Dendritic cell treated with granulocyte-macrophage colony-stimulating factor and Interleukin-4, amounts not matched to agents 40 ng/mL and 50 ng/mL, for 4 days (primary cell): ENCODE measurements around the gene EEIG1.
A peak's percentile ranks its signal among the peaks of the same experiment; 100 is the strongest.

Source experiments
- H3K27ac Mint-ChIP-seq: one replicate; pipeline ENCODE4 v1.8.0; 2022; ENCODE audit warnings: mild to moderate bottlenecking, mixed read lengths
- H3K27me3 Mint-ChIP-seq: one replicate; pipeline ENCODE4 v1.8.0; 2022; ENCODE audit warnings: mild to moderate bottlenecking, mixed read lengths
- H3K36me3 Mint-ChIP-seq: one replicate; pipeline ENCODE4 v1.8.0; 2022; ENCODE audit warnings: low read depth, mixed read lengths
- H3K4me1 Mint-ChIP-seq: one replicate; pipeline ENCODE4 v1.8.0; 2022; ENCODE audit warnings: low read depth, mixed read lengths
- H3K4me3 Mint-ChIP-seq: one replicate; pipeline ENCODE4 v1.8.0; 2022; ENCODE audit warnings: mild to moderate bottlenecking, moderate library complexity, mixed read lengths
- H3K9me3 Mint-ChIP-seq: one replicate; pipeline ENCODE4 v1.8.0; 2022; ENCODE audit warnings: mixed read lengths
- intact Hi-C: fragments of 100-400 bp; cut with micrococcal nuclease; formaldehyde crosslinking; loops from one replicate; pipeline ENCODE4 v1.15.0; 2022

EEIG1 gene

GRCh38 chr9:128008171-128008570 lies 27.4 kb upstream of the EEIG1 start:
- Mint-ChIP-seq H3K36me3 (peaks cover 7% of the 10 kb centered on the region), H3K27me3 (peaks cover 10% of the 10 kb centered on the region), H3K27ac (peak overlapping the region; percentile 84), H3K4me3 (no peak overlapping the region), H3K4me1 (peaks cover 57% of the 10 kb centered on the region), H3K9me3 (peaks cover 6% of the 10 kb centered on the region)
- intact Hi-C loops = no loop called here

- peaks cover 61% of the 10 kb centered on the region for H3K4me1 Mint-ChIP-seq
- intact Hi-C loops = loop anchor here (2.0 kb wide), 1 partner anchor 15 kb away; no protein-coding TSS in a partner anchor
- peaks cover 10% of the 10 kb centered on the region for H3K27me3 Mint-ChIP-seq
- H3K36me3 Mint-ChIP-seq = peaks cover 7% of the 10 kb centered on the region
- H3K4me3 Mint-ChIP-seq = peak overlapping the region; percentile 4
- peaks cover 6% of the 10 kb centered on the region for H3K9me3 Mint-ChIP-seq
- H3K27ac Mint-ChIP-seq = peak overlapping the region; percentile 84
Observed at GRCh38 chr9:128007566-128008138, 26.9 kb upstream of the EEIG1 start.

GRCh38 chr9:128006332-128006996 lies 25.7 kb upstream of the EEIG1 start:
- H3K4me3 Mint-ChIP-seq = no peak overlapping the region
- H3K4me1 Mint-ChIP-seq = peaks cover 64% of the 10 kb centered on the region
- peaks cover 7% of the 10 kb centered on the region for H3K36me3 Mint-ChIP-seq
- peaks cover 10% of the 10 kb centered on the region for H3K27me3 Mint-ChIP-seq
- H3K27ac Mint-ChIP-seq = no peak overlapping the region
- intact Hi-C loops = loop anchor here (2.0 kb wide), 1 partner anchor 16 kb away; no protein-coding TSS in a partner anchor
- H3K9me3 Mint-ChIP-seq = peaks cover 6% of the 10 kb centered on the region

- Mint-ChIP-seq H3K27ac (no peak overlapping the region), H3K36me3 (peaks cover 7% of the 10 kb centered on the region), H3K4me3 (no peak overlapping the region), H3K9me3 (peaks cover 6% of the 10 kb centered on the region), H3K27me3 (peaks cover 10% of the 10 kb centered on the region), H3K4me1 (peaks cover 62% of the 10 kb centered on the region)
- intact Hi-C loops = loop anchor here (2.0 kb wide), 1 partner anchor 17 kb away; no protein-coding TSS in a partner anchor
Observed at GRCh38 chr9:128005923-128006322, 25.1 kb upstream of the EEIG1 start.

- Mint-ChIP-seq H3K4me1 (peaks cover 51% of the 10 kb centered on the region), H3K36me3 (peaks cover 7% of the 10 kb centered on the region), H3K9me3 (peaks cover 6% of the 10 kb centered on the region), H3K27ac (no peak overlapping the region), H3K27me3 (peaks cover 8% of the 10 kb centered on the region), H3K4me3 (no peak overlapping the region)
- intact Hi-C loops = no loop called here
Observed at GRCh38 chr9:128003966-128004604, 23.3 kb upstream of the EEIG1 start.

- Mint-ChIP-seq H3K27me3 (peaks cover 8% of the 10 kb centered on the region), H3K4me1 (peaks cover 40% of the 10 kb centered on the region)
- intact Hi-C loops = no loop called here
Observed at GRCh38 chr9:128002959-128003358, 22.2 kb upstream of the EEIG1 start.

GRCh38 chr9:128001779-128002298 lies 21.1 kb upstream of the EEIG1 start:
- Mint-ChIP-seq H3K27ac (peak overlapping the region; percentile 75), H3K36me3 (no peaks in the 10 kb centered on the region), H3K4me3 (no peak overlapping the region), H3K27me3 (peaks cover 8% of the 10 kb centered on the region), H3K9me3 (no peaks in the 10 kb centered on the region), H3K4me1 (peaks cover 30% of the 10 kb centered on the region)
- intact Hi-C loops = no loop called here

More at GRCh38 chr9:128002959-128003358, 22.2 kb upstream of the EEIG1 start:
- H3K36me3 Mint-ChIP-seq = peaks cover 4% of the 10 kb centered on the region
- no peak overlapping the region for H3K4me3 Mint-ChIP-seq
- peaks cover 3% of the 10 kb centered on the region for H3K9me3 Mint-ChIP-seq
- H3K27ac Mint-ChIP-seq = no peak overlapping the region

- H3K36me3 Mint-ChIP-seq = no peaks in the 10 kb centered on the region
Observed at GRCh38 chr9:128001151-128001778, 20.5 kb upstream of the EEIG1 start.

GRCh38 chr9:127999461-127999860 lies 18.7 kb upstream of the EEIG1 start:
- H3K4me3 Mint-ChIP-seq = no peak overlapping the region
- no peaks in the 10 kb centered on the region for H3K9me3 Mint-ChIP-seq
- no peak overlapping the region for H3K27ac Mint-ChIP-seq
- H3K27me3 Mint-ChIP-seq = peaks cover 20% of the 10 kb centered on the region
- no peaks in the 10 kb centered on the region for H3K36me3 Mint-ChIP-seq
- H3K4me1 Mint-ChIP-seq = peaks cover 22% of the 10 kb centered on the region
- intact Hi-C loops = no loop called here

More at GRCh38 chr9:128001151-128001778, 20.5 kb upstream of the EEIG1 start:
- H3K27ac Mint-ChIP-seq = peak overlapping the region; percentile 75
- H3K4me1 Mint-ChIP-seq = peaks cover 28% of the 10 kb centered on the region
- peaks cover 8% of the 10 kb centered on the region for H3K27me3 Mint-ChIP-seq
- no peak overlapping the region for H3K4me3 Mint-ChIP-seq
- no peaks in the 10 kb centered on the region for H3K9me3 Mint-ChIP-seq
- intact Hi-C loops = no loop called here

- Mint-ChIP-seq H3K27me3 (peaks cover 21% of the 10 kb centered on the region), H3K9me3 (no peaks in the 10 kb centered on the region), H3K4me3 (no peak overlapping the region), H3K36me3 (no peaks in the 10 kb centered on the region), H3K4me1 (peaks cover 5% of the 10 kb centered on the region), H3K27ac (no peak overlapping the region)
- intact Hi-C loops = no loop called here
Observed at GRCh38 chr9:127993721-127994120, 12.9 kb upstream of the EEIG1 start.

GRCh38 chr9:127991757-127992274 lies 11.0 kb upstream of the EEIG1 start:
- Mint-ChIP-seq H3K4me3 (no peak overlapping the region), H3K27ac (no peak overlapping the region), H3K4me1 (peaks cover 5% of the 10 kb centered on the region), H3K36me3 (no peaks in the 10 kb centered on the region), H3K9me3 (no peaks in the 10 kb centered on the region), H3K27me3 (peaks cover 21% of the 10 kb centered on the region)
- intact Hi-C loops = no loop called here

- no peaks in the 10 kb centered on the region for H3K36me3 Mint-ChIP-seq
- peaks cover 5% of the 10 kb centered on the region for H3K4me1 Mint-ChIP-seq
- no peak overlapping the region for H3K4me3 Mint-ChIP-seq
- intact Hi-C loops = no loop called here
- peaks cover 24% of the 10 kb centered on the region for H3K27me3 Mint-ChIP-seq
- no peak overlapping the region for H3K27ac Mint-ChIP-seq
- H3K9me3 Mint-ChIP-seq = no peaks in the 10 kb centered on the region
Observed at GRCh38 chr9:127991017-127991756, 10.4 kb upstream of the EEIG1 start.

GRCh38 chr9:127990554-127990953 lies 9.8 kb upstream of the EEIG1 start:
- Mint-ChIP-seq H3K27me3 (peaks cover 19% of the 10 kb centered on the region), H3K4me3 (no peak overlapping the region), H3K27ac (no peak overlapping the region), H3K4me1 (peaks cover 5% of the 10 kb centered on the region), H3K9me3 (no peaks in the 10 kb centered on the region), H3K36me3 (no peaks in the 10 kb centered on the region)
- intact Hi-C loops = no loop called here
